ENCODE measurements around the gene ERCC6L2.

GRCh38 chr9:95870352-95870751 is 5.1 kb upstream of the ERCC6L2 start:
- no peak for TF ChIP-seq POLR2A (IDR thresholded peaks at IDR 0.05; ENCODE audit: low read length)
- TF ChIP-seq GATA1 (IDR thresholded peaks at IDR 0.05; ENCODE audit: low read depth, low read length) = no peak
